GM15510 (cell line): ENCODE data around the gene LIMS2.

Experiments used
- POLR2A ChIP-seq: IDR thresholded peaks from 3 replicates; pipeline ENCODE4 v1.6.1; 2011; ENCODE audit warnings: borderline replicate concordance; ENCODE audit not compliant: insufficient read length; ENCODE audit errors: extremely low read depth

The LIMS2 gene

GRCh38 chr2:127672341-127673224, 2.7 kb downstream of the LIMS2 start:
- no peak for TF ChIP-seq POLR2A

- TF ChIP-seq POLR2A = no peak
Measured at GRCh38 chr2:127671557-127672302, 3.6 kb downstream of the LIMS2 start.

GRCh38 chr2:127670957-127671290, 4.4 kb downstream of the LIMS2 start:
- no peak for TF ChIP-seq POLR2A

- TF ChIP-seq POLR2A = no peak
Measured at GRCh38 chr2:127670055-127670956, 5.0 kb downstream of the LIMS2 start.

GRCh38 chr2:127669056-127669455, 6.3 kb downstream of the LIMS2 start:
- TF ChIP-seq POLR2A = no peak

GRCh38 chr2:127665267-127665893, 9.9 kb downstream of the LIMS2 start:
- TF ChIP-seq POLR2A = no peak

GRCh38 chr2:127664895-127665225, 10.5 kb downstream of the LIMS2 start:
- no peak for TF ChIP-seq POLR2A

GRCh38 chr2:127664065-127664894, 11.1 kb downstream of the LIMS2 start:
- no peak for TF ChIP-seq POLR2A

GRCh38 chr2:127663566-127664064, 11.7 kb downstream of the LIMS2 start:
- no peak for TF ChIP-seq POLR2A

- no peak for TF ChIP-seq POLR2A
Measured at GRCh38 chr2:127662937-127663565, 12.3 kb downstream of the LIMS2 start.

- no peak for TF ChIP-seq POLR2A
Measured at GRCh38 chr2:127661949-127662510, 13.3 kb downstream of the LIMS2 start.

- no peak for TF ChIP-seq POLR2A
Measured at GRCh38 chr2:127661072-127661649, 14.2 kb downstream of the LIMS2 start.

GRCh38 chr2:127660291-127660578, 15.1 kb downstream of the LIMS2 start:
- no peak for TF ChIP-seq POLR2A
